Measurements from ENCODE around the gene MLF1. TPM values are rescaled to one million over a fixed set of nuclear protein-coding genes. Genes with fewer than 3 reads are reported as not detected.

Gene MLF1
- total and polyA plus RNA-seq, 2 experiments from 2014 or later, result 5.8 to 11.2 TPM

DNA sequence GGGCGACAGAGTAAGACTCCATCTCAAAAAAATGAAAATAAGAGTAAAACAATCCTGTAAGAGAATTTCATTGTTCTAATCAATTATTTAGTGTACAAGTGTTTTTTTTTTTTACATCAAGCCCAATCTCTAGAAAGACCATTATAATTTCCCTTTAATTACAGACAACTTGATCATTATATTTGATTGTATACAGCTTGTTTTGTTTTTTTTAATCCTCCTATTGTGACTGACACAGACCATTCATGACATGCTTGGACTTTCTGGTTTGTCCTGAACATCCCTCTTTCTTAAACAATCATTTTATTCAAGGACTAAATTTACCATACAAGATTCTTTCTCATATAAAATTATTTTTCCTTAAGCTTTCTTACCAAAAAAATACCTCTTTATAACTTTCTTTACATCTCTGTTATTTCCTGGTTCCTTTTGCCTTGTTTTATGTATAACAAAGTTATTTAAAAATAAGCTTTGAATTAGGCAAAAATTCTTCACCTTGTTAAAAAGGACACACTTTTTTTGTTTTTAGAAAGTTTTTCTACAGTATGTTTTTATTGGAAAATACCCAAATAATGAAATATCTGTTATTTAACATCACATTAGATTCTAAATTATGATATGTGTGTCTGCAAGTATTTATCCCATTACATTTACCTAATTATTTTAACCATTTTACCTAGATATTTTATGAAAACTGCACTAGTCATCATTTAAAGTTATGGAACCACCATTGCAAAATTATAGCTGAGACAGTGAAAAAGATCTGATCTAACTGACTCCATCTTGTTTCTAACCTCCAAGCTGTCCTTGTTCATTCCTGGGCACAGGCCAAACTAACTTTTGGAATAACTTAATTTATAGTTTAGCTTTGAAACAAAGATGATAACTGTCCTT is 47.2 kb downstream of the MLF1 start:
- Histone ChIP-seq H3K4me1 (ENCODE audit: insufficient read depth) (no peaks in the 10 kb centered on the region), H3K79me2 (no peaks in the 10 kb centered on the region), H3K4me3 (no peak overlapping the region), H3K27ac (no peak overlapping the region), H3K9me2 (replicated peaks; ENCODE audit: insufficient read depth) (no peaks in the 10 kb centered on the region), H4K20me1 (ENCODE audit: insufficient read depth, poor library complexity, severe bottlenecking) (no peaks in the 10 kb centered on the region), H3K4me2 (no peak overlapping the region), H3K36me3 (replicated peaks; ENCODE audit: insufficient read depth, low read depth) (no peaks in the 10 kb centered on the region), H3K9me3 (ENCODE audit: low read depth) (no peaks in the 10 kb centered on the region), H2AFZ (no peak overlapping the region), H3K27me3 (no peaks in the 10 kb centered on the region)
- no peak for DNase-seq (ENCODE audit: low spot score)
- TF ChIP-seq EZH2 (IDR thresholded peaks at IDR 0.05; ENCODE audit: borderline replicate concordance), result no peak
- TF ChIP-seq CTCF (IDR thresholded peaks at IDR 0.05; ENCODE audit: poor library complexity), result no peak
- TF ChIP-seq EZH2phosphoT487 (IDR thresholded peaks at IDR 0.05; ENCODE audit: low read depth, severe bottlenecking, unreplicated experiment), result no peak
- WGBS (ENCODE audit: low lambda C conversion rate, missing lambda C conversion rate), result 63% methylated on average over 1 of the region's 1 CpG

DNA sequence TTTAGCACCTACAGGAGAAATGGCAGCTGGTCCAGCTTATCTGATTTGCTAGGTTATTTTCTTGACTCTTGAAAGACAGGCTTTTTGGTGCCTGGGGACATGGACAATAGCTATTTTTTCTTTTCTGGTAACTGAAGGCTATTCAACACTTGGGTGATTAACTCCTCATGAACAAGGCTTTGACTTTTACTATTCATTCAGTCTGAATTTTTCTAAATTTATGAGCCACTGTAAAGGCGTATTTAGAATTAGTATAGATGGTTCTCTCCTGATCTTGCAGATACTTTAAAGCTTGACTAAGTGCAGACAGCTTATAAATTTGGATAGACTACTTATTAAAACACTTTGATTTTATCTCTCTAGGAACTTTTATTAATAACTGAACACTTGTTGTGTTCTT is 54.9 kb downstream of the MLF1 start:
- TF ChIP-seq EZH2 (IDR thresholded peaks at IDR 0.05; ENCODE audit: borderline replicate concordance) (no peak), CTCF (IDR thresholded peaks at IDR 0.05; ENCODE audit: poor library complexity) (no peak), EZH2phosphoT487 (IDR thresholded peaks at IDR 0.05; ENCODE audit: low read depth, severe bottlenecking, unreplicated experiment) (no peak)
- WGBS (ENCODE audit: low lambda C conversion rate, missing lambda C conversion rate), result 43% methylated on average over 1 of the region's 1 CpG

DNA sequence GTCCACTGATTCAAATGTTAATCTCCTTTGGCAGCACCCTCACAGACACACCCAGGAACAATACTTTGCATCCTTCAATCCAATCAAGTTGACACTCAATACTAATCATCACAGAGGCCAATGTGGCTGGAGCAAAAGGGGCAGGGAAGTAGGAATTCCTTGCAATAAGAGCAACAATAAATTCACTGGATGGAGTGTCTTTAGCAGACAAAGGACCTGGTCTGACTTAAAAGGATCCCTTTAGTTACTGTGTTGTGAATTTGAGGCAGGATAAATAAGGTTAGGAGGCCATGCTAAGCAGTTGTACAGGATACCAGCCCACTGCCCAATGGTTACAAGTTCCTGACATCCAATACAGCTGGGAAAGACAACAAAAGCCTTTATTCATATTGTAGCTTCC is 61.0 kb downstream of the MLF1 start:
- H3K79me2 ChIP-seq, result no peaks in the 10 kb centered on the region
- no peak overlapping the region for H3K4me3 ChIP-seq
- no peaks in the 10 kb centered on the region for H3K4me1 ChIP-seq (ENCODE audit: insufficient read depth)
- H3K9me2 ChIP-seq (replicated peaks; ENCODE audit: insufficient read depth), result no peaks in the 10 kb centered on the region
- H3K9me3 ChIP-seq (ENCODE audit: low read depth), result no peaks in the 10 kb centered on the region
- TF ChIP-seq CTCF (IDR thresholded peaks at IDR 0.05; ENCODE audit: poor library complexity), result no peak
- no peak for TF ChIP-seq EZH2phosphoT487 (IDR thresholded peaks at IDR 0.05; ENCODE audit: low read depth, severe bottlenecking, unreplicated experiment)
- no peak for TF ChIP-seq EZH2 (IDR thresholded peaks at IDR 0.05; ENCODE audit: borderline replicate concordance)
- H2AFZ ChIP-seq, result no peak overlapping the region
- no peaks in the 10 kb centered on the region for H3K36me3 ChIP-seq (replicated peaks; ENCODE audit: insufficient read depth, low read depth)
- no peaks in the 10 kb centered on the region for H4K20me1 ChIP-seq (ENCODE audit: insufficient read depth, poor library complexity, severe bottlenecking)
- no peak overlapping the region for H3K4me2 ChIP-seq
- H3K27me3 ChIP-seq, result no peaks in the 10 kb centered on the region
- no peak overlapping the region for H3K27ac ChIP-seq
- no peak for DNase-seq (ENCODE audit: low spot score)

More for the DNA sequence above, 54.9 kb downstream of the MLF1 start:
- H2AFZ ChIP-seq, result no peak overlapping the region
- H3K4me1 ChIP-seq (ENCODE audit: insufficient read depth), result no peaks in the 10 kb centered on the region
- no peak for DNase-seq (ENCODE audit: low spot score)
- H3K9me3 ChIP-seq (ENCODE audit: low read depth), result no peaks in the 10 kb centered on the region
- H4K20me1 ChIP-seq (ENCODE audit: insufficient read depth, poor library complexity, severe bottlenecking), result no peaks in the 10 kb centered on the region
- no peak overlapping the region for H3K4me2 ChIP-seq
- H3K4me3 ChIP-seq, result no peak overlapping the region
- H3K79me2 ChIP-seq, result no peaks in the 10 kb centered on the region
- no peaks in the 10 kb centered on the region for H3K9me2 ChIP-seq (replicated peaks; ENCODE audit: insufficient read depth)
- H3K27ac ChIP-seq, result no peak overlapping the region
- no peaks in the 10 kb centered on the region for H3K27me3 ChIP-seq
- H3K36me3 ChIP-seq (replicated peaks; ENCODE audit: insufficient read depth, low read depth), result no peaks in the 10 kb centered on the region
